Panc1 (cell line): ENCODE measurements around the gene STX12. TPM values are rescaled to one million over a fixed set of nuclear protein-coding genes. Genes with fewer than 3 reads are reported as not detected.

ENCODE experiments used
- ATAC-seq: fragments of 200-7000 bp; cut with Tn5 transposase; 2 replicates; pipeline ENCODE4 v1.9.1; 2020; ENCODE audit warnings: mild to moderate bottlenecking, moderate library complexity
- BruUV-seq: library from RNA; stranded (reverse); fragments of 400-500 nt; replicated peaks from 2 replicates; lab custom pipeline; 2021; lab: Mats Ljungman, UMichigan
- CTCF ChIA-PET: fragments of 300-600 bp; sonication (Branson Sonifier 250); formaldehyde crosslinking; loops from one replicate; lab custom pipeline; 2022; ENCODE audit warnings: antibody characterized with exemption; lab: Charles Lee
- POLR2A ChIA-PET: fragments of 300-600 bp; sonication (Branson Sonifier 250); formaldehyde crosslinking; loops from one replicate; lab custom pipeline; 2022; ENCODE audit warnings: antibody characterized with exemption; lab: Charles Lee
- DNase-seq: peaks from one replicate; pipeline ENCODE4 v3.0.0-alpha.2; 2010; ENCODE audit warnings: low read depth, low spot score
- H3K27ac ChIP-seq: 2 replicates; pipeline ENCODE4 v1.5.1; 2011; ENCODE audit warnings: mild to moderate bottlenecking, low read length, inconsistent platforms
- H3K27me3 ChIP-seq: fragments of 200-500 bp; sonication (Bioruptor generic); 2 replicates; pipeline ENCODE4 v1.6.0; 2014; ENCODE audit warnings: low read length, inconsistent platforms; ENCODE audit not compliant: control insufficient read depth, insufficient read depth
- H3K36me3 ChIP-seq: fragments of 200-500 bp; sonication (Bioruptor generic); 2 replicates; pipeline ENCODE4 v1.5.1; 2014; ENCODE audit warnings: inconsistent platforms, mild to moderate bottlenecking, low read length, moderate library complexity; ENCODE audit not compliant: control insufficient read depth, insufficient read depth
- H3K4me1 ChIP-seq: 2 replicates; pipeline ENCODE4 v1.5.1; 2011; ENCODE audit warnings: inconsistent platforms, mild to moderate bottlenecking, low read length, moderate library complexity; ENCODE audit not compliant: control insufficient read depth, insufficient read depth
- H3K4me3 ChIP-seq, 2 experiments: 2 replicates each; pipeline ENCODE4 v1.5.1; 2011 to 2012; ENCODE audit warnings: low read depth in 2 of 2, low read length in 2 of 2, mild to moderate bottlenecking in 2 of 2, inconsistent platforms in 1 of 2, moderate library complexity in 1 of 2
- H3K9me3 ChIP-seq: fragments of 200-500 bp; sonication (Bioruptor generic); 2 replicates; pipeline ENCODE4 v1.5.1; 2014; ENCODE audit warnings: low read depth, mild to moderate bottlenecking, inconsistent platforms, low read length, moderate library complexity; ENCODE audit not compliant: control insufficient read depth, insufficient read depth
- POLR2AphosphoS5 ChIP-seq: IDR thresholded peaks from 2 replicates; pipeline ENCODE4 v1.6.1; 2012; ENCODE audit warnings: mild to moderate bottlenecking, low read depth, low read length, moderate library complexity
- SIN3A ChIP-seq: IDR thresholded peaks from 2 replicates; pipeline ENCODE4 v1.6.1; 2012; ENCODE audit warnings: low read depth, mild to moderate bottlenecking, low read length, moderate library complexity, borderline replicate concordance; ENCODE audit not compliant: insufficient read depth
- TCF7L2 ChIP-seq: IDR thresholded peaks from 2 replicates; pipeline ENCODE4 v1.6.1; 2011; ENCODE audit warnings: mild to moderate bottlenecking, low read depth, low read length, inconsistent platforms
- in situ Hi-C: cut with HindIII; loops from 2 replicates; pipeline ENCODE4 v1.10.0; 2016; ENCODE audit warnings: low sequenced_read_pairs, low pct_unique_long_range_greater_than_20kb
- intact Hi-C: fragments of 100-400 bp; cut with micrococcal nuclease; formaldehyde crosslinking; loops from one replicate; pipeline ENCODE4 v1.10.0; 2022; ENCODE audit not compliant: unreplicated experiment
- total RNA-seq: library from RNA; stranded (reverse); gene quantifications from one replicate; pipeline ENCODE4 v1.2.1, GENCODE V29; 2021; ENCODE audit not compliant: unreplicated experiment
- TF ChIP-seq, protein P1 (sequence below), 2 experiments: IDR thresholded peaks; 2 replicates each; pipeline ENCODE4 v1.6.1; 2011 to 2012; ENCODE audit warnings: low read depth in 2 of 2, control low read depth in 1 of 2, low read length in 1 of 2, mild to moderate bottlenecking in 1 of 2, moderate library complexity in 1 of 2; ENCODE audit not compliant: insufficient read depth in 1 of 2
- TF ChIP-seq, protein P2 (sequence below): fragments of 450-650 bp; IDR thresholded peaks from 2 replicates; pipeline ENCODE4 v1.5.1; 2017; ENCODE audit warnings: mild to moderate bottlenecking

Gene STX12
- total RNA-seq, 1 experiment from 2014 or later, result 25.3 TPM

DNA sequence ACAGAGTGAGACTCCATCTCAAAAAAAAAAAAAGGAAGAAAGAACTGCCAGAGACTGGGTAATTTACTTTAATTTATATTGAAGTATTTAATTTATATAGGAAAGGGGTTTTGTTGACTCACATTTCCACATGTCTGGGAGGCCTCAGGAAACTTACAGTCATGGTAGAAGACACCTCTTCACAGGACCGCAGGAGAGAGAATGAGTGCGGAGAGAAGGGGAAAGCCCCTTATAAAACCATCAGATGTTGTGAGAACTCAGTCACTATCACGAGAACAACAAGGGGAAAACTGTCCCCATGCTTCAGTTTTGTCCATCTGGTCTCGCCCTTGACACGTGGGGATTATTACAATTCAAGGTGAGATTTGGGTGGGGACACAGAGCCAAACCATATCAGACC is 31.8 kb downstream of the STX12 start:
- POLR2A ChIA-PET, result no interaction called here
- DNase-seq (no peak), ATAC-seq (no peak)
- Histone ChIP-seq H3K9me3 (no peaks in the 10 kb centered on the region), H3K4me3 (no peak overlapping the region), H3K36me3 (peaks cover 16% of the 10 kb centered on the region), H3K27ac (no peak overlapping the region), H3K27me3 (no peaks in the 10 kb centered on the region), H3K4me1 (no peaks in the 10 kb centered on the region)
- BruUV-seq, result no TSS peak
- TF ChIP-seq, protein P1, sequence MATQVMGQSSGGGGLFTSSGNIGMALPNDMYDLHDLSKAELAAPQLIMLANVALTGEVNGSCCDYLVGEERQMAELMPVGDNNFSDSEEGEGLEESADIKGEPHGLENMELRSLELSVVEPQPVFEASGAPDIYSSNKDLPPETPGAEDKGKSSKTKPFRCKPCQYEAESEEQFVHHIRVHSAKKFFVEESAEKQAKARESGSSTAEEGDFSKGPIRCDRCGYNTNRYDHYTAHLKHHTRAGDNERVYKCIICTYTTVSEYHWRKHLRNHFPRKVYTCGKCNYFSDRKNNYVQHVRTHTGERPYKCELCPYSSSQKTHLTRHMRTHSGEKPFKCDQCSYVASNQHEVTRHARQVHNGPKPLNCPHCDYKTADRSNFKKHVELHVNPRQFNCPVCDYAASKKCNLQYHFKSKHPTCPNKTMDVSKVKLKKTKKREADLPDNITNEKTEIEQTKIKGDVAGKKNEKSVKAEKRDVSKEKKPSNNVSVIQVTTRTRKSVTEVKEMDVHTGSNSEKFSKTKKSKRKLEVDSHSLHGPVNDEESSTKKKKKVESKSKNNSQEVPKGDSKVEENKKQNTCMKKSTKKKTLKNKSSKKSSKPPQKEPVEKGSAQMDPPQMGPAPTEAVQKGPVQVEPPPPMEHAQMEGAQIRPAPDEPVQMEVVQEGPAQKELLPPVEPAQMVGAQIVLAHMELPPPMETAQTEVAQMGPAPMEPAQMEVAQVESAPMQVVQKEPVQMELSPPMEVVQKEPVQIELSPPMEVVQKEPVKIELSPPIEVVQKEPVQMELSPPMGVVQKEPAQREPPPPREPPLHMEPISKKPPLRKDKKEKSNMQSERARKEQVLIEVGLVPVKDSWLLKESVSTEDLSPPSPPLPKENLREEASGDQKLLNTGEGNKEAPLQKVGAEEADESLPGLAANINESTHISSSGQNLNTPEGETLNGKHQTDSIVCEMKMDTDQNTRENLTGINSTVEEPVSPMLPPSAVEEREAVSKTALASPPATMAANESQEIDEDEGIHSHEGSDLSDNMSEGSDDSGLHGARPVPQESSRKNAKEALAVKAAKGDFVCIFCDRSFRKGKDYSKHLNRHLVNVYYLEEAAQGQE (IDR thresholded peaks at IDR 0.05; ENCODE audit: insufficient read depth in 1 of 2, low read depth in 2 of 2, low read length in 1 of 2), result no peak
- TF ChIP-seq SIN3A (no peak), POLR2AphosphoS5 (no peak), TCF7L2 (no peak)
- TF ChIP-seq, protein P2, sequence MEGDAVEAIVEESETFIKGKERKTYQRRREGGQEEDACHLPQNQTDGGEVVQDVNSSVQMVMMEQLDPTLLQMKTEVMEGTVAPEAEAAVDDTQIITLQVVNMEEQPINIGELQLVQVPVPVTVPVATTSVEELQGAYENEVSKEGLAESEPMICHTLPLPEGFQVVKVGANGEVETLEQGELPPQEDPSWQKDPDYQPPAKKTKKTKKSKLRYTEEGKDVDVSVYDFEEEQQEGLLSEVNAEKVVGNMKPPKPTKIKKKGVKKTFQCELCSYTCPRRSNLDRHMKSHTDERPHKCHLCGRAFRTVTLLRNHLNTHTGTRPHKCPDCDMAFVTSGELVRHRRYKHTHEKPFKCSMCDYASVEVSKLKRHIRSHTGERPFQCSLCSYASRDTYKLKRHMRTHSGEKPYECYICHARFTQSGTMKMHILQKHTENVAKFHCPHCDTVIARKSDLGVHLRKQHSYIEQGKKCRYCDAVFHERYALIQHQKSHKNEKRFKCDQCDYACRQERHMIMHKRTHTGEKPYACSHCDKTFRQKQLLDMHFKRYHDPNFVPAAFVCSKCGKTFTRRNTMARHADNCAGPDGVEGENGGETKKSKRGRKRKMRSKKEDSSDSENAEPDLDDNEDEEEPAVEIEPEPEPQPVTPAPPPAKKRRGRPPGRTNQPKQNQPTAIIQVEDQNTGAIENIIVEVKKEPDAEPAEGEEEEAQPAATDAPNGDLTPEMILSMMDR, result no peak
- CTCF ChIA-PET, result no interaction called here
- intact Hi-C loops, result no loop called here
- in situ Hi-C loops, result no loop called here

DNA sequence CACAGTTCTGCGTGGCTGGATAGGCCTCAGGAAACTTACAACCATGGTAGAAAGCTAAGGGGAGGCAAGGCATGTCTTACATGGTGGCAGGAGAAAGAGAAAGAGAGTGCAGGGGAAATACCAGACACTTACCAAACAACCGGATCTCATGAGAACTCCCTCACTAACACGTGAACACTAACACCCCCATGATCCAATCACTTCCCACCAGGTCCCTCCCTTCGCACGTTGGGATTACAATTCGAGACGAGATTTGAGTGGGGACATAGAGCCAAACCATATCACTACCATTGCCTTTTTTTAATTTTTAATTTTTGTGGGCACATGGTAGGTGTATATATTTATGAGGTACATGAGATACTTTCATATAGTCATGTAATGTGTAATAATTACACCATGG is 33.7 kb downstream of the STX12 start:
- no peaks in the 10 kb centered on the region for H3K27me3 ChIP-seq
- BruUV-seq, result no TSS peak
- intact Hi-C loops, result no loop called here
- TF ChIP-seq, protein P2, result no peak
- TF ChIP-seq POLR2AphosphoS5, result no peak
- TF ChIP-seq, protein P1 (IDR thresholded peaks at IDR 0.05; ENCODE audit: insufficient read depth in 1 of 2, low read depth in 2 of 2, low read length in 1 of 2), result no peak
- no peak for TF ChIP-seq SIN3A
- no peak for ATAC-seq
- in situ Hi-C loops, result no loop called here
- POLR2A ChIA-PET, result no interaction called here
- DNase-seq, result no peak
- H3K27ac ChIP-seq, result no peak overlapping the region
- CTCF ChIA-PET, result no interaction called here
- no peak overlapping the region for H3K4me3 ChIP-seq
- peaks cover 13% of the 10 kb centered on the region for H3K36me3 ChIP-seq
- no peaks in the 10 kb centered on the region for H3K4me1 ChIP-seq
- no peaks in the 10 kb centered on the region for H3K9me3 ChIP-seq
